IPS-15b (cell line): ENCODE data around the gene MDM2.
"Not testable (repeated sequence)": the region's sequence is repeated elsewhere in the genome, so short reads cannot be mapped to it uniquely, and the experiment has no call there.

Source experiments
- H3K27me3 ChIP-seq: one replicate; pipeline ENCODE4 v1.6.1; 2013; ENCODE audit warnings: low read length; ENCODE audit not compliant: control insufficient read depth, insufficient read depth
- H3K36me3 ChIP-seq: one replicate; pipeline ENCODE4 v1.6.1; 2013; ENCODE audit warnings: low read length; ENCODE audit not compliant: control insufficient read depth, insufficient read depth
- H3K4me1 ChIP-seq: one replicate; pipeline ENCODE4 v1.6.1; 2013; ENCODE audit warnings: mild to moderate bottlenecking, low read length; ENCODE audit not compliant: control insufficient read depth, insufficient read depth
- H3K4me3 ChIP-seq: one replicate; pipeline ENCODE4 v1.5.1; 2013; ENCODE audit warnings: low read depth, low read length
- H3K9ac ChIP-seq: one replicate; pipeline ENCODE4 v1.6.1; 2013; ENCODE audit warnings: low read depth, mild to moderate bottlenecking, low read length
- H3K9me3 ChIP-seq: one replicate; pipeline ENCODE4 v1.6.1; 2013; ENCODE audit warnings: mild to moderate bottlenecking, low read length; ENCODE audit not compliant: control insufficient read depth, insufficient read depth

Gene MDM2

GRCh38 chr12:68809190-68810026, 1.4 kb downstream of the MDM2 start:
- no peaks in the 10 kb centered on the region for H3K9me3 ChIP-seq
- peak overlapping the region; percentile 90 for H3K4me3 ChIP-seq
- no peaks in the 10 kb centered on the region for H3K27me3 ChIP-seq
- peak overlapping the region; percentile 73 for H3K9ac ChIP-seq
- H3K36me3 ChIP-seq: peaks cover 17% of the 10 kb centered on the region
- H3K4me1 ChIP-seq: peaks cover 10% of the 10 kb centered on the region

GRCh38 chr12:68810027-68810389, 2.0 kb downstream of the MDM2 start:
- not testable (repeated sequence) for H3K9ac ChIP-seq, H3K27me3 ChIP-seq, H3K9me3 ChIP-seq
- Histone ChIP-seq H3K4me1 (peaks cover 10% of the 10 kb centered on the region), H3K4me3 (peak overlapping the region; percentile 90), H3K36me3 (peaks cover 21% of the 10 kb centered on the region)

DNA sequence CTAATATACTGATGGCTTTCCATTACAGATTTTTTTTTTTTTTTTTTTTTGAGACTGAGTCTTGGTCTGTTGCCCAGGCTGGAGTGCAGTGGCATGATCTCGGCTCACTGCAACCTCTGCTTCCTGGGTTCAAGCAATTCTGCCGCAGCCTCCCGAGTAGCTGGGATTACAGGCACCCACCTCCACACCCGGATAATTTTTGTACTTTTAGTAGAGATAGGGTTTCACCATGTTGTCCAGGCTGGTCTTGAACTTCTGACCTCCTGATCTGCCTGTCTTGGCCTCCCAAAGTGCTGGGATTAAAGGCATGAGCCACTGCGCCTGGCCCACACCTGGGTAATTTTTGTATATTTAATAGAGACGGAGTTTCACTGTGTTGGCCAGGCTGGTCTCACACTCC, 3.6 kb downstream of the MDM2 start:
- not testable (repeated sequence) for H3K9ac ChIP-seq
- peaks cover 28% of the 10 kb centered on the region for H3K36me3 ChIP-seq

DNA sequence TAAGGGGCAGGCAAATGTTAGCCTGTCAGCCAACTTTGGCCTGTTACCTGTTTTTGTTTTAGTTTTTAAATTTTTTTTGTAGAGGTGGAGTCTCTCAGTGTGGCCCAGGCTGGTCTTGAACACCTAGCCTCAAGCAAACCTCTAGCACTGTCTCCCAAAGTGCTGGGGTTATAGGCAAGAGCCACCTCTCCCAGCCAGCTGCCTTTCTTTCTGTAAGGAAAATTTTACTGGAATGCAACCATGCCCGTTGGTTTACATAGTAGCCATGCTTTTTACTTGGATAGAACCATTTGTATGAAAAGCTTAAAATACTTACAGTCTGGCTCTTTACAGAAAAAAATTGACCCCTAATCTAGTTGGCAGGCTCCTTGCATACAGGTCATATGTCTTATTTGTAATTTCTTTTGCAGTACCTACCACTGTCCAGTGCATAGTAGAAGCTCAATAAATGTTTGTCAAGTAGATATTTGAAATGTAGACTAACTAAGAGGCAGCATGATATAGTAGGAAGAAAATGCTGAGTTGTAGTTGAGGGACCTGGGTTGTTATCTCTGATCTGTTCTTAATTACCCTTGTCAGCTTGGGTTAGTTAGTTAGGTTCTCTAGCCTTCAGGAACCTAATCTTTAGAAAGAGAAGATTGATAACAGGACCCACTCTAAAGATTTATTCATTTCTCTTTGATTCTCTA, 4.7 kb downstream of the MDM2 start:
- H3K36me3 ChIP-seq: peaks cover 31% of the 10 kb centered on the region
- H3K4me1 ChIP-seq: no peaks in the 10 kb centered on the region
- H3K9ac ChIP-seq: no peak overlapping the region
- no peaks in the 10 kb centered on the region for H3K27me3 ChIP-seq
- H3K9me3 ChIP-seq: no peaks in the 10 kb centered on the region
- H3K4me3 ChIP-seq: no peak overlapping the region

More for the DNA sequence above, 3.6 kb downstream of the MDM2 start:
- H3K4me3 ChIP-seq, H3K27me3 ChIP-seq, H3K4me1 ChIP-seq, H3K9me3 ChIP-seq: not testable (repeated sequence)

GRCh38 chr12:68813242-68813593, 5.2 kb downstream of the MDM2 start:
- no peaks in the 10 kb centered on the region for H3K9me3 ChIP-seq
- no peak overlapping the region for H3K4me3 ChIP-seq
- H3K27me3 ChIP-seq: no peaks in the 10 kb centered on the region
- no peak overlapping the region for H3K9ac ChIP-seq
- no peaks in the 10 kb centered on the region for H3K4me1 ChIP-seq
- H3K36me3 ChIP-seq: peaks cover 34% of the 10 kb centered on the region

DNA sequence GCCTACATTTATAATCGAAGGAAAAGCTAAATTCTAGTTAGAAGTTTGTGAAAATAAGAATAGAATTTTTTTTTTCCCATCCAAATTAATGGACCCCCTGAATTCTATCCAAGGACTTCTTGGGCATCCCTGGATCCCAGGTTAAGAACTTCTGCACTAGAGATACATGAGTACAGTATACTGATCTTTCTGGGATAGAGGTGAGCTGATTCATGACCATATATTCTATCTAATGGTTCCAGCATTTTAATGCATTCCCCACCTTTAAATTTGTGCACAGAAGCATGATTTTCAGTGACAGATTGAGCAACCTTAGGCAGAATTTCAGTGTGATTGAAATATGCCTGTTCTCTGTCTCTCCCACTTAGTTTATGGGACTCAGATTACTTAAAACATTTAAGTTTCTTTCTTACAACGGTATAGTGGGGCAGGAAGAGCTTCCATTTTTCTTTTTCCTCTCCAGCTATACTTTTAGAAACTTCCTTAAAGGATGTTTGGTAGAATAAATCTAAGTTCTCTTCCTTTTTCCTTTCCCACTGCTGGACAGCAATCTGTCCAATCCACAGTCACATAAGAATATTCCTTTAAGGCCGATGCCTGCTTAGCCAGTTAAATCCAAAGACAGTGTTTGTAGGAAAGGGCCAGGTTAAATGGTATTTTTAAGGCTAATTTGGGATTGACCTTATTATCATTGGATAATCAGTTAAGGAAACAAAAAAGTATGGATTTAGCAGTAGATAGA, 6.7 kb downstream of the MDM2 start:
- Histone ChIP-seq H3K36me3 (peaks cover 34% of the 10 kb centered on the region), H3K9ac (no peak overlapping the region), H3K27me3 (no peaks in the 10 kb centered on the region), H3K4me3 (no peak overlapping the region), H3K4me1 (no peaks in the 10 kb centered on the region), H3K9me3 (no peaks in the 10 kb centered on the region)

DNA sequence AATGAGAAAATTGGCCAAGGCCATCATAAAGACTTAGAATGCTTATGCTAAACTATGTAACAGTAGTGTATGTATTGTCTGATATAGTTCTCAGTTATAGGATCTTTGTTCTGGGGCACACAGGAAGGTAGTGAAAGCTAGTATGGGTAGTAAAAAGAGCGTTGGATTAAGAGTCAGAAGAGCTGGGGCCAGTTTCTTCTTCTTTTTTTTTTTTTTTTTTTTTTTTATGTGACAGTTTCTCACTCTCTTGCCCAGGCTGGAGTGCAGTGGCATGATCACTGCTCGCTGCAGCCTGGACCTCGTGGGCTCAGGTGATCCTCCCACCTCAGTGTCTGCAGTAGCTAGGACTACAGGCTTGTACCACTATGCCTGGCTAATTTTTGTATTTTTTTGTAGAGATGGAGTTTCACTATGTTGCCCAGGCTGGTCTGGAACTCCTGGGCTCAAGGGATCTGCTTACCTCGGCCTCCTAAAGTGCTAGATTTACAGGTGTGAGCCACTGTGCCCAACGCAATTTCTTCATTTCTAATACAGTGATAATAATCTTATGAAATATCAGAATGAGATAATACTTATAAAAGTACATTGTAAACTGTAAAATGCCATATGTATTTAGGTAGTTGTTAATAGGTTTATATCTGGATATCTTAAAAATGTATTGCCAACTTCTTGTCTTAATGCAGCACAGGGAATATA, 7.4 kb downstream of the MDM2 start:
- Histone ChIP-seq H3K9me3 (no peaks in the 10 kb centered on the region), H3K27me3 (no peaks in the 10 kb centered on the region), H3K9ac (no peak overlapping the region), H3K4me1 (no peaks in the 10 kb centered on the region), H3K36me3 (peaks cover 35% of the 10 kb centered on the region), H3K4me3 (no peak overlapping the region)

DNA sequence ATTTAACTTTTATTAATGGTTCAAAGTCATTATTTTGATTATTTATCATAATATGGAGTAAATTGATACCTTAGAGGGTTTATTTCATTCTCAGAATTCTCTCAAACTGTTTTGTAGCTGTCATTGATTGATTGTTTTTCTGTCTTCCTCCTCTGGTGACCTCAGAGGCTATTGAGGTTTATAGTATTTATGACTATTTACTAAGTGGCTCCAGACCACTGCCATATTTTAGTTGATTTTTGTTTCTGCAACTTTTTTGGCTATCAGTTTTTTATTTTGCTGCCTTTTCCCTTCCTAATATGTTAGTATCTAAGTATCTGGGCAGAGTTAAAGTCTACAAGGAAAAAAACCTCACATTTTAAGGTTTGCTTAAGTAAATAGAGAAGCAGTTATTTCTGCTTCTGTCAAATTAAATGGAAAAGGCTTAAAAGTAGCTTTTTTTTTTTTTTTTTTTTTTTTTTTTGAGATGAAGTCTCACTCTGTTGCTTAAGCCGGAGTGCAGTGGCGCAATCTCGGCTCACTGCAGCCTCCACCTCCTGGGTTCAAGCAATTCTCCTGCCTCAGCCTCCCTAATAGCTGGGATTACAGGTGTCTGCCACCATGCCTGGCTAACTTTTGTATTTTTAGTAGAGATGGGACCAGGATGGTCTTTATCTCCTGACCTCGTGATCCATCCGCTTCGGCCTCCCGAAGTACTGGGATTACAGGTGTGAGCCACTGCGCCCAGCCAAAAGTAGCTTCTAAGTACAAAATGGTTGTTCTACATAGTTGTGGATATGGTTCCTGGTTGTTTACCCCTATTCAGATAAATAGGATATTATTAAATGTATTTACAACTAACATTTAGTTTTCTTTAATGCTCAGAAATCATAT, 8.2 kb downstream of the MDM2 start:
- H3K9me3 ChIP-seq: no peaks in the 10 kb centered on the region
- peaks cover 39% of the 10 kb centered on the region for H3K36me3 ChIP-seq
- H3K4me1 ChIP-seq: no peaks in the 10 kb centered on the region
- no peak overlapping the region for H3K4me3 ChIP-seq
- H3K9ac ChIP-seq: no peak overlapping the region
- H3K27me3 ChIP-seq: no peaks in the 10 kb centered on the region

DNA sequence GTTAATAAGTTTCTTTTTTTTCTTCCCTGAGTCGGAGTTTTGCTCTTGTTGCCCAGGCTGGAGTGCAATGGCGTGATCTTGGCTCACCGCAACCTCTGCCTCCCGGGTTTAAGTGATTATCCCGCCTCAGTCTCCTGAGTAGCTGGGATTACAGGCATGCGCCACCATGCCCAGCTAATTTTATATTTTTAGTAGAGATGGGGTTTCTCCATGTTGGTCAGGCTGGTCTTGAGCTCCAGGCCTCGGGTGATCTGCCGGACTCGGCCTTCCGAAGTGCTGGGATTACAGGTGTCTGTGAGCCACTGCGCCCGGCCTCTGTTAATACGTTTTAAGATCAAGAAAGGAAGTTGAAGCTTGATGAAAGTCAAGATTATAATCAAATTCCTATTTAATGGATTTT, 11.5 kb downstream of the MDM2 start:
- H3K36me3 ChIP-seq: peaks cover 46% of the 10 kb centered on the region

DNA sequence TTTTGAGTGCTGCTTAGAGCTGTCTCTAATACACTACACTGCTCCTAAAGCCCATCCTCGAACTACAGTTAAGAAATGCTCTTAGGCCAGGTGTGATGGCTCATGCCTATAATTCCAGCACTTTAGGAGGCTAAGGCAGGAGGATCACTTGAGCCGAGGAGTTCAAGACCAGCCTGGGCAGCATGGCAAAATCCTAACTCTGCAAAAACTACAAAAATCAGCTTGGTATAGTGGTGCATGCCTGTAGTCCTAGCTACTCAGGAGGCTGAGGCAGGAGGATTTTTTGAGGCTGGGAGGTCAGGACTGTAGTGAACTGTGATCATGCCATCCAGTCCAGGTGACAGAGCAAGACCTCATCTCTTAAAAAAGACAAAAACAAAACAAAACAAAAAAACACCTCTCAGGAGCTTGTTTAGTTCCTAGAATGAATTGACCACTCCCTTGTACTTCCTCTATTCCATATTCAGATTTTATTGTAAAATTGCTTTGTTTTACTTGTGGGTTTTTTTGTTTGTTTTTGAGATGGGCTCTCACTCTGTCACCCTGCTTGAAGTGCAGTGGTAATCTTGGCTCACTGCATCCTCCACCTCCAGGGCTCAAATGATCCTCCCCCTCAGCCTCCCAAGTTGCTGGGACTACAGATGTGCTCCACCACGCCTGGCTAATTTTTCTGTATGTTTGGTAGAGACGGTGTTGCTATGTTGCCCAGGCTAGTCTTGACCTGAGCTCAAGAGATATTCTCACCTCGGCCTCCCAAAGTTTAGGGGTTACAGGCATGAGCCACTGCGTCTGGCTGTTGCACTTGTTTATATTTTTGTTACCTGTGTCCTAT, 13.6 kb downstream of the MDM2 start:
- Histone ChIP-seq H3K9ac (no peak overlapping the region), H3K36me3 (peaks cover 50% of the 10 kb centered on the region), H3K4me1 (no peaks in the 10 kb centered on the region)

More for the DNA sequence above, 11.5 kb downstream of the MDM2 start:
- not testable (repeated sequence) for H3K27me3 ChIP-seq, H3K9me3 ChIP-seq, H3K4me3 ChIP-seq, H3K9ac ChIP-seq, H3K4me1 ChIP-seq

More for the DNA sequence above, 13.6 kb downstream of the MDM2 start:
- Histone ChIP-seq H3K9me3 (no peaks in the 10 kb centered on the region), H3K27me3 (no peaks in the 10 kb centered on the region), H3K4me3 (no peak overlapping the region)
